Amniotic stem cell (primary cell): ENCODE measurements around the gene DEFB131B.
"Not testable (repeated sequence)": the region's sequence is repeated elsewhere in the genome, so short reads cannot be mapped to it uniquely, and the experiment has no call there.

ENCODE experiments used
- DNase-seq: peaks from one replicate; lab custom pipeline; 2025; lab: John Stamatoyannopoulos, UW

The DEFB131B gene

DNA sequence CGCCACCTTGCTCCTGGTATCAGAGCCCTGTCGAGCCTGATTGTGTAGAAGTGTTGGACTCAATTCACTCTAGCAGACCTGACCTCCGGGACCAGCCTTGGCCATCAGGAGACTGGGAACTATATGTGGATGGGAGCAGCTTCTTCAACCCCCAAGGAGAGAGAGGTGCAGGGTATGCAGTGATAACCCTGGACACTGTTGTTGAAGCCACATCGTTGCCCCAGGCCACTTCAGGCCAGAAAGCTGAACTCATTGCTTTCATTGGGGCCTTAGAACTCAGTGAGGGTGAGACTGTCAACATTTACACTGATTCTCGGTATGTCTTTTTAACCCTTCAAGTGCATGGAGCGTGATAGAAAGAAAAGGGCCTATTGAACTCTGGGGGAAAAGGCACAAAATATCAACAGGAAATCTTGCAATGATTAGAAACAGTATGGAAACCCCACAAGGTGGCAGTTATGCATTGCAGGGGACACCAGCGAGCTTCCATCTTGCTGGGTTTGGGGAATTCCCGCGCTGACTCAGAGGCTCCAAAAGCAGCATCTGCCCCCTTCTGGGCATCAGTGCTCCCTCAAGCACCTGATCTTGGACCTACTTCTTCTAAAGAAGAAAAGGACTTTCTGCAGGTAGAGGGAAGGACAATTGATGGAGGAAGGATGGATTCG, 33.2 kb downstream of the DEFB131B start:
- DNase-seq, result not testable (repeated sequence)

DNA sequence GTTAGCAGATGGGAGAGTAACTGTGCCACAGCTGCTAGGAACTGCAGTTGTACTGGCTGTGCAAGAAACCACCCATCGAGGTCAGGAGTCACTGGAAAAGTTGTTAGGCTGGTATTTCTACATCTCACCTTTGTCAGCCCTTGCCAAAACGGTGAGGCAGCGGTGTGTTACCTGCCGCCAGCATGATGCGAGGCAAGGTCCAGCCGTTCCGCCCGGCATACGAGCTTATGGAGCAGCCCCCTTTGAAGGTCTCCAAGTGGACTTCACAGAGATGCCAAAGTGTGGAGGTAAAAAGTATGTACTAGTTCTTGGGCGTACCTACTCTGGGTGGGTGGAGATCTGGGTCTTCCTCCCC, 33.7 kb downstream of the DEFB131B start:
- DNase-seq, result not testable (repeated sequence)

DNA sequence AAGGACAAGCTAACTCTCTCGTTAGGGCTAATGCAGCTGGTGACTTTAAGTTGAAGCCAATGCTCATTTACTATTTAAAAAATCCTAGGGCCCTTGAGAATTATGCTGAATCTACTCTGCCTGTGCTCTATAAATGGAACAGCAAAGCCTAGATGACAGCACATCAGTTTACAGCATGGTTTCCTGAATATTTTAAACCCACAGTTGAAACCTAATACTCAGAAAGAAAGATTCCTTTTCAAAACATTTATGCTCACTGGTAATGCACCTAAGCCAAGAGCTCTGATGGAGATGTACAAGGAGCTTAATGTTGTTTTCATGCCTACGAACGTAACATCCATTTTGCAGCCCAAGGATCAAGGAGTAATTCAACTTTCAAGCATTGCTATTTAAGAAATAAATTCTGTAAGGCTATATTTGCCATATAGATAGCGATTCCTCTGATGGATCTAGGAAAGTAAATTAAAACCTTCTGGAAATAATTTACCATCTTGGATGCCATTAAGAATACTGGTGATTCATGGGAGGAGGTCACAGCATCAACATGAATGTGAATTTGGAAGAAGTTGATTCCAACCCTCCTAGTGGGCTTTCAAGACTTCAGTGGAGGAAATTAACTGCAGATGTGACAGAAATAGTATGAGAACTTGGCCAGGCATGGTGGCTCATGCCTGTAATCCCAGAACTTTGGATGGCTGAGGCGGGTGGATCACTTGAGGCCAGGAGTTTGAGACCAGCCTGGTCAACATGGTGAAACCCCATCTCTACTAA, 35.7 kb downstream of the DEFB131B start:
- DNase-seq, result no peak

DNA sequence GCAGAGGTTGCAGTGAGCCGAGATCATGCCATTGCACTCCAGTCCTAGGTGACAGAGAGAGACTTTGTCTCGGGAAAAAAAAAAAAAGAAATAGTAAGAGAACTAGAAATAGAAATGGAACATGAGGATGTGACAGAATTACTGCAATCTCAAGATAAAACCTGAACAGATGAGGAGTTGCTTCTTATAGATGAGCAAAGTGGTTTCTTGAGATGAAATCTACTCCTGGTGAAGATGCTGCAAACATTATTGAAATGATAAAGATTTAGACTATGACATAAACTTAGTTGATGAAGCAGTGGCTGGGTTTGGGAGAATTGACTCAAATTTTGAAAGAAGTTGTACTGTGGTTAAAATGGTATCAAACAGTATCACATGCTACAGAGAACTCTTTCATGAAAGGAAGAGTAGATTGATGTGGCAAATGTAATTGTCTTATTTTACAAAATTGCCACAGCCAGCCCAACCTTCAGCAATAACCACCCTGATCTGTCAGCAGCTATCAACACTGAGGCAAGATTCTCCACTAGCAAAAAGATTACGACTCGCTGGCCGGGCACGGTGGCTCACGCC, 36.5 kb downstream of the DEFB131B start:
- no peak for DNase-seq

DNA sequence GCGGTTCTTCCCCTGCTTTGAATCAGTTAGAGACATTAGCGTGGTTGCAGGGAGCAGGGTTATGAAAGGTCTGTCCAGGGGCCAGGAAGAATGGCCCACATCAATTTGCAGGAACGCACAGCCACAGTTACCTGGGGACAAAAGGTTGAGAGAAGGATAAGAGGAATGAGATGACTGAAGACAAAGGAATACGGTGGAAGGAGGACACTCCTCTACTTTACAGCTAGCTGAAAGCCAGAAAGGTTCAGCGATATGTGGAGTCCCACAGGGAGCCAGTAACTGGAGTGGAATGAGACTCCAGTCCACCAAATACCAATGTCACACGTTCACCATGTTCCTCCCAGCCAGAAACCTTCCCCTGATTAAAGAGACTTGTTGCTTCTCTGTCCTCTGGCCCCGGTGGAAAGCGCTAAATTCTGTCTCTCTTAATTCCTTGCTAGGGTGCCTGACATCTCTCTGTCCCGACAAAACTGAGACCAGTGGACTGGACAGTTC, 39.4 kb downstream of the DEFB131B start:
- DNase-seq, result no peak

DNA sequence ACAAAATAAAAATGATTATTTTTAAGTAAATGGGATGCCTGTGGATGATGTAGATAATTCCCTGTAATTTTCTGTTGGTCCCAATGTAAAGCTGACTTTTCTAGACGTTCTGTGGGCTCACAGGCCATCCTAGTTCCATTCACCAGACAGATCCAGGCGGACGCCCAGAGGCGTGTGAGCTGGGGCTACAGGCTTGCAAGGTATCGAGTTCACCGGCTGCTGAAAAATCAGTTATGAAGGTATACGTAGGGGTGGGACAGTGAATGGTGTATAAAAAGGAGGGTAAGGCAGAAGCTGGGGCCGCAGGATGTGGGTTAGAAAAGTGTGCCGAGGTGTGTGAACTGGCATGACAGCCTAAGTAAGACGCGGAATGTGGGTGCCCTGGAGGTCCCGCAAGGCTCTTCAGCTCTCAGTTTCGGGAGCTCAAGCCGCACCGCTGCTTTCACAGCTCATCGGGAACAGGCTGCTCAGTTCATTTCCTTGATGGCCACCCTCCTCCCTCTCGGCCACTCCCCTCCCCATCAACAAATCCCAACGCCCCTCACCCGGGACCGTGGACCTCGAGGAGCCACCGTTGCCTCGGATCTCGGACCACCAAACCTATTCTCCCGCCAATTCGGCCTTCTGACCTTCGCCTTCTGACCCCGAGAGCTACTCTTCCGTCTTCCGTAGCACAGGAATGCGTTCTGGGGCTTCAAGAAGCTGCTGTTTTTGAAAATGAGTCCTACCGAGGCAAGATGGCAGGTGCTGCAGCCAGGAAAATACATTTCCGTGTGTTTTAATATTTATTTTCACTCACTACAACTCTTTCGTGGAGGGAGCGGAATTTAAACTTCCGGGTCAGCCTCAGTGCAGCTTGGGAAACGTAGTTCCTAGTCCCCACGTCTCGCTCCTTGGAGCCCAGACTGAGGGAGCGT, 49.8 kb downstream of the DEFB131B start, which contains the start of gene XNDC1N:
Gene XNDC1N, minus strand, starts transcription at position 775 of the 917 bp plus-strand sequence. CDS start 5,241 bp downstream, outside the sequence.
- DNase-seq, result peak; percentile 89

DNA sequence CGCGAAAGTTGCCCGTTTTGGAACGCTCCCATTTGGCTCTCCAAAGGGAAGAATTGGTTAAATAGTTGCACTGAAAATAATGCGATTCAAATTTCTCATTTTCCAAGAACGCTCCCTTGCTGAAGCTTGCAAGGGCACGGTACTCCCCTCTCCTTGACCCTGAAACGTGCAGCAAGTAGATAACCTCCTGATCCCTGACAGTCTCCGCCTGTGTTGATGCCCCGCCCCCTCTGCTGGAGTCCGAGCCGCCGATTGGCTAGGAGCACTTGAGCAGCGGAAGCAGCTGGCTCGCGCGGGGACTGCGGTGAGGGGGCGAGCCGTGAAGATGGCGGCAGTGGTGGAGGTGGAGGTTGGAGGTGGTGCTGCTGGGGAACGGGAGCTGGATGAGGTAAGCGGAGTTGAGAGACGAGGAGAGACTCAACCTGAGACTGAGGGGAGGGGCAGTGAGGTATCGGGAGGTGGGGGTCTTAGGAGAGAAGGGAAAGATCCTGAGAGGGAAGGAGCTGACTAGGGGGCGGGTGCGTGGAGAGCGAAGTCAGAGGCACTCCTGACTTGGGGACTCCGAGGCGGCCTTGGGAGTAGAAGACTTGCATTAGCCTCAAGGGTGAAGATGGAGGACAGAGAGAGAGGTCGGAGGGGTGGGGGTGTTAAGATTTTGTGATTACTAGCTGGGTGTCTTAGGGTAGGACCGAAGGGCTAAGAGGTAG, 50.6 kb downstream of the DEFB131B start, which contains the start of gene RNF121:
Gene RNF121, plus strand, starts transcription at position 310 of the 707 bp plus-strand sequence. Its CDS starts 16 bp downstream, at position 326.
- DNase-seq, result peak; percentile 92

DNA sequence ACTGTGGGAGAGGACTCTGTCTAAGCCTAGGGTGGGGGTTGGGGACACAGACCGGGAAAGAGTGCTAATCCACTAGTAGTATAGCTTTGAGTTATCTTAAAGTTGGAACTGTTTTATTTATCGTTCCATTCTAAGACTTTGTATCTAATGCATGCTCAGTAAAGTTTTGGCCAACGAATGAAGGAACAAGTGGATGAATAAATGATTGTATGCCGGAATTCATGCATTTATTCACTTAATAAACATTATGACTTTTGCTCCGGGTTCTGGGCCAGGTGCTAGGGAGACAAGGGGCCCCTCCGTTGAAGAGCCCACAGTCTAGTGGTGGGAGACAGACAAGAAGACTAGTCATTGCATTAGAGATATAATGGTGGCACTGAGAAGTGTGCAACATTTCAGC, 51.2 kb downstream of the DEFB131B start:
- no peak for DNase-seq

DNA sequence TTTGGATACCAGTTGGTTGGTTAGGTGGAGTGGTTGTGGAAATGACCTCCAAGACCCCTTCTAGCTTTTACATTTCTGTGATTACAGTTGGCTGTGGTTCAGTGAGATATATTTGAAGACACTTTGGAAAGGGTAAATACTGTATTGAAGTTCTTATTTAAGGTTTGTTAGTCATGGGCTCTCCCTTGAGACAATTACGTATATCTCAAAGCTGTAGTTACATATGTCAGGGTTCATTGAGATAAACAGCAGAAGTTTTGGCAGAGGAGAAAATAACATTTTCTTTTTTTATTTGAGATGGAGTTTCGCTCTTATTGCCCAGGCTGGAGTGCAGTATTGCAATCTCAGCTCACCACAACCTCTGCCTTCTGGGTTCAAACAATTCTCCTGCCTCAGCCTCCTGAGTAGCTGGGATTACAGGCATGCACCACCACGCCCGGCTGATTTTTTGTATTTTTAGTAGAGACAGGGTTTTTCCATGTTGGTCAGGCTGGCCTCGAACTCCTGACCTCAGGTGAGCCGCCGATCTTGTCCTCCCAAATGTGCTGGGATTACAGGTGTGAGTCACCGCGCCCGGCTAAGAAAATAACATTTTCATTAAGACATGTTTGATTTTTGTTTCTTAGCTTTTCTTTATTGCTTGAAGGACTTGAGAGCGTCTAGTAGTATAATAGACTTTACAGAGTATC, 52.4 kb downstream of the DEFB131B start:
- no peak for DNase-seq

DNA sequence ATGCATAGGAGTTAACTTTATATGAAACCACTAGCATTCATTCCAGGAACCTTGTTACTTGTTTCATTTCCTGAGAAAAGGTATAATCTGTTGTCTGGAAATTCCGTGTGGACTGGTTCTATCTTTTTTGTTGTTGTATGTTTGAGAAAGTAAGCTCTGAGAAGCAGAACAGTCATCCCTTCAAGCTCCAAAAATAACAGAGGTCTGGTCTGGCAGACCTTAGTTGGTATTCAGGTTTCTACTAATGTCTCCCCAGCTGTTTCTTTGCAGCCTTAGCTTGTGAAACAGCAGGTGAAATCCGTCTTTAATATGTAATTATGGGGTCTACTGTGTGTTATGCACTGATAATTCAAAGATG, 53.0 kb downstream of the DEFB131B start:
- no peak for DNase-seq

DNA sequence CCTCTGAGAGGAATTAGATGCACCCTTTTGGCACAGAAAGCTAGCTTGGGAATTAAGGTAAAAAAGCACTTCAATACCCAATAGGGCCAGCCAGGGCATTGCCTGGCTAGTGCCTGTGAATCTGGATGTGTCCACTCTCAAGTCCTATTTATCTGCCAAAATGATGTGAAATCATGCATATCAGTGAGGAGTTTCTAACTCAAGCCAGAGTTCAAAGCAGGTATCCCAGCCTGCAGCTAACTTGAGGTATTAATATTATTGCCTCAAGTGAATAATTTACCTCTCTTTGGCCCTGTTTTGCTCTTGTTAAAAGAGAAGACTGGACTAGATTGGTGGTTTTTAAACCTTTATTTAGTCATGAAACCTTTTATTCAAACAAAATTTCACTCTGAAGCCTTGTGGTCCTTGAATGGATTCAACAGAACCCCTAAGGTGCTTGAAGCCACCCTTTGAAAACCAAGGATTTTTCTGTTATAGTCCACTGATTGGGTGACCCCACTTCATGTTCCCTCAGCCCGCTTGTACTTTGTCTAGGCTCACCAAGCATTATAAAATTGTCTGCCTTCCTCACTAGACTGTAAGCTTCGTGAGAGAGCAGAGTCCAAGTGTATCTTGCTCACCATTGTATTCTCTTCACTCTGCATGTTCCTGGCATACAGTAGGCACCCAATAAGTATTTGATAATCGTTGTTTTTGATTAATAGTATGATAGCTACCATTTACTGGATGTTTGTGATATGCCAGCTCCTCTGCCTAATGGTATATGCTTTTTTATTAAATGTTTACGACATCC, 55.1 kb downstream of the DEFB131B start:
- DNase-seq, result no peak
